DOHH2 (cell line): ENCODE data around the gene RBM3.

Experiments used
- H3F3A ChIP-seq: fragments of 200-600 bp; sonication (generic), shearing (Covaris generic); 2 replicates; pipeline ENCODE4 v1.6.0; 2016; ENCODE audit warnings: antibody characterized with exemption, mild to moderate bottlenecking; ENCODE audit not compliant: control insufficient read depth, insufficient read depth
- H3K27ac ChIP-seq: fragments of 200-600 bp; sonication (generic); 2 replicates; pipeline ENCODE4 v1.5.1; 2014; ENCODE audit warnings: low read depth, mild to moderate bottlenecking, low read length, moderate library complexity
- H3K27me3 ChIP-seq: fragments of 200-600 bp; sonication (generic); 2 replicates; pipeline ENCODE4 v1.6.1; 2014; ENCODE audit warnings: mild to moderate bottlenecking, low read length, mixed read lengths; ENCODE audit not compliant: control insufficient read depth
- H3K36me3 ChIP-seq: fragments of 200-600 bp; sonication (generic); 2 replicates; pipeline ENCODE4 v1.6.1; 2014; ENCODE audit warnings: mild to moderate bottlenecking, low read length, moderate library complexity, mixed read lengths; ENCODE audit not compliant: control insufficient read depth
- H3K4me1 ChIP-seq: fragments of 200-600 bp; sonication (generic); 2 replicates; pipeline ENCODE4 v1.6.1; 2014; ENCODE audit warnings: mild to moderate bottlenecking, low read length, mixed read lengths; ENCODE audit not compliant: control insufficient read depth
- H3K4me2 ChIP-seq: fragments of 200-600 bp; sonication (generic); 2 replicates; pipeline ENCODE4 v1.6.0; 2014; ENCODE audit warnings: mild to moderate bottlenecking, low read length, moderate library complexity
- H3K4me3 ChIP-seq: fragments of 200-600 bp; sonication (generic); 2 replicates; pipeline ENCODE4 v1.5.1; 2014; ENCODE audit warnings: mild to moderate bottlenecking, low read length, mixed read lengths
- H3K79me2 ChIP-seq: fragments of 200-600 bp; sonication (generic); 2 replicates; pipeline ENCODE4 v1.6.1; 2014; ENCODE audit warnings: mild to moderate bottlenecking, low read length, mixed read lengths; ENCODE audit not compliant: control insufficient read depth
- H3K9me2 ChIP-seq: fragments of 200-600 bp; sonication (generic); replicated peaks from 2 replicates; pipeline ENCODE4 v1.6.1; 2014; ENCODE audit warnings: mild to moderate bottlenecking, low read length, mixed read lengths; ENCODE audit not compliant: control insufficient read depth
- H3K9me3 ChIP-seq: fragments of 200-600 bp; sonication (generic); 2 replicates; pipeline ENCODE4 v1.6.1; 2014; ENCODE audit warnings: antibody characterized with exemption, low read length, mixed read lengths; ENCODE audit not compliant: control insufficient read depth, insufficient read depth
- H4K20me1 ChIP-seq: fragments of 200-600 bp; sonication (generic); 2 replicates; pipeline ENCODE4 v1.6.0; 2014; ENCODE audit warnings: low read depth, mild to moderate bottlenecking, antibody characterized with exemption, low read length, moderate library complexity; ENCODE audit not compliant: control insufficient read depth, insufficient read depth
- CTCF ChIP-seq: fragments of 200-600 bp; sonication (generic); IDR thresholded peaks from one replicate; pipeline ENCODE4 v1.5.1; 2014; ENCODE audit warnings: antibody characterized with exemption, mild to moderate bottlenecking, low read depth, low read length; ENCODE audit not compliant: poor library complexity, severe bottlenecking
- EZH2phosphoT487 ChIP-seq: fragments of 200-600 bp; sonication (generic); IDR thresholded peaks from 2 replicates; pipeline ENCODE4 v1.6.1; 2017; ENCODE audit warnings: borderline replicate concordance, mild to moderate bottlenecking, antibody characterized with exemption, low read length, moderate library complexity, mixed read lengths

The RBM3 gene

GRCh38 chrX:48532161-48532560 lies 42.1 kb upstream of the RBM3 start:
- H4K20me1 ChIP-seq, result no peaks in the 10 kb centered on the region
- H3K4me2 ChIP-seq, result no peak overlapping the region
- H3K4me3 ChIP-seq, result no peak overlapping the region
- TF ChIP-seq CTCF, result no peak
- no peak for TF ChIP-seq EZH2phosphoT487
- no peak overlapping the region for H3K27ac ChIP-seq
- H3K36me3 ChIP-seq, result peaks cover 18% of the 10 kb centered on the region
- no peaks in the 10 kb centered on the region for H3F3A ChIP-seq
- H3K9me3 ChIP-seq, result no peaks in the 10 kb centered on the region
- H3K79me2 ChIP-seq, result no peaks in the 10 kb centered on the region
- H3K4me1 ChIP-seq, result no peaks in the 10 kb centered on the region
- no peaks in the 10 kb centered on the region for H3K27me3 ChIP-seq
- H3K9me2 ChIP-seq, result no peaks in the 10 kb centered on the region

GRCh38 chrX:48533165-48533564 lies 41.1 kb upstream of the RBM3 start:
- Histone ChIP-seq H3K4me2 (no peak overlapping the region), H3K36me3 (peaks cover 8% of the 10 kb centered on the region), H3K79me2 (no peaks in the 10 kb centered on the region), H3K27ac (no peak overlapping the region), H3F3A (no peaks in the 10 kb centered on the region), H4K20me1 (no peaks in the 10 kb centered on the region), H3K9me2 (no peaks in the 10 kb centered on the region), H3K4me1 (no peaks in the 10 kb centered on the region), H3K9me3 (no peaks in the 10 kb centered on the region), H3K4me3 (no peak overlapping the region), H3K27me3 (no peaks in the 10 kb centered on the region)
- TF ChIP-seq CTCF (no peak), EZH2phosphoT487 (no peak)

- Histone ChIP-seq H3K27ac (no peak overlapping the region), H3K79me2 (peaks cover 16% of the 10 kb centered on the region), H3K9me3 (no peaks in the 10 kb centered on the region), H3K4me1 (peaks cover 19% of the 10 kb centered on the region), H3K9me2 (no peaks in the 10 kb centered on the region), H3K36me3 (peaks cover 2% of the 10 kb centered on the region; the same call in 1 of the 2 replicates), H3F3A (no peaks in the 10 kb centered on the region), H4K20me1 (no peaks in the 10 kb centered on the region), H3K4me2 (peak overlapping the region; percentile 45), H3K27me3 (no peaks in the 10 kb centered on the region), H3K4me3 (peak overlapping the region; percentile 91)
- no peak for TF ChIP-seq CTCF
- TF ChIP-seq EZH2phosphoT487, result no peak
Measured at GRCh38 chrX:48538641-48539344, 35.5 kb upstream of the RBM3 start.
